GM12891 (cell line): ENCODE results near the gene TRDMT1.

Experiments used
- DNase-seq: peaks from one replicate; pipeline ENCODE4 v3.0.0; 2011; ENCODE audit warnings: low spot score; ENCODE audit not compliant: insufficient read length
- FAIRE-seq: peaks from 2 replicates; lab custom pipeline; 2011; peaks lifted over from hg19 to GRCh38; lab: Jason Lieb, UNC
- PAX5 ChIP-seq: IDR thresholded peaks from 2 replicates; pipeline ENCODE4 v1.6.1; 2011; ENCODE audit warnings: low read length, moderate library complexity, mild to moderate bottlenecking; ENCODE audit not compliant: insufficient read depth, severe bottlenecking
- POLR2A ChIP-seq: IDR thresholded peaks from 2 replicates; pipeline ENCODE4 v1.6.1; 2011; ENCODE audit warnings: low read depth, low read length, control low read depth
- POLR2AphosphoS5 ChIP-seq: IDR thresholded peaks from 2 replicates; pipeline ENCODE4 v1.6.1; 2011; ENCODE audit warnings: low read depth, low read length, control low read depth
- POU2F2 ChIP-seq: IDR thresholded peaks from 2 replicates; pipeline ENCODE4 v1.6.1; 2011; ENCODE audit warnings: low read depth, mild to moderate bottlenecking, control low read depth, low read length, moderate library complexity
- SPI1 ChIP-seq: IDR thresholded peaks from 2 replicates; pipeline ENCODE4 v1.6.1; 2011; ENCODE audit warnings: low read depth, low read length, control low read depth
- TAF1 ChIP-seq: IDR thresholded peaks from 2 replicates; pipeline ENCODE4 v1.6.1; 2011; ENCODE audit warnings: low read depth, low read length, control low read depth

TRDMT1 gene

GRCh38 chr10:17100586-17100985 is 100.9 kb downstream of the TRDMT1 start:
- FAIRE-seq (no peak), DNase-seq (no peak)
- TF ChIP-seq POLR2A (no peak), POLR2AphosphoS5 (no peak), SPI1 (no peak), PAX5 (no peak), POU2F2 (no peak), TAF1 (no peak)

- TF ChIP-seq POU2F2 (no peak), TAF1 (no peak)
- no peak for FAIRE-seq
- no peak for DNase-seq
Observed at GRCh38 chr10:17098012-17098411, 103.5 kb downstream of the TRDMT1 start.
